ENCODE data around the gene TBL1X. TPM values are rescaled to one million over a fixed set of nuclear protein-coding genes. Genes with fewer than 3 reads are reported as not detected.

The TBL1X gene
- total RNA-seq, 6 experiments from 2014 or later: 34.4 to 53.2 (median 44.9) TPM

- DNase-seq: peak; percentile 0
- H3K9me3 Mint-ChIP-seq: no peaks in the 10 kb centered on the region
- peaks cover 24% of the 10 kb centered on the region for H3K36me3 Mint-ChIP-seq (ENCODE audit: low read depth)
- peaks cover 1% of the 10 kb centered on the region; the same call in 1 of the 2 replicates for H3K27me3 Mint-ChIP-seq (ENCODE audit: insufficient read depth)
- TF ChIP-seq CTCF (IDR thresholded peaks at IDR 0.05): no peak
- H3K4me3 Mint-ChIP-seq: 0 out of 2 replicates have a peak overlapping the region, but pooled peaks have one; percentile 15
- H3K4me1 Mint-ChIP-seq (ENCODE audit: low read depth): peaks cover 55% of the 10 kb centered on the region
- peak overlapping the region; percentile 78 for H3K27ac Mint-ChIP-seq
Measured at GRCh38 chrX:9670136-9670814, 205.4 kb downstream of the TBL1X start.

GRCh38 chrX:9671998-9672397 is 207.1 kb downstream of the TBL1X start:
- no peak for DNase-seq
- no peak for TF ChIP-seq CTCF (IDR thresholded peaks at IDR 0.05)
- Mint-ChIP-seq H3K27ac (peak overlapping the region; percentile 33; the same call in 1 of the 2 replicates), H3K9me3 (no peaks in the 10 kb centered on the region), H3K4me3 (no peak overlapping the region), H3K36me3 (ENCODE audit: low read depth) (peaks cover 27% of the 10 kb centered on the region), H3K4me1 (ENCODE audit: low read depth) (peaks cover 68% of the 10 kb centered on the region), H3K27me3 (ENCODE audit: insufficient read depth) (peaks cover 1% of the 10 kb centered on the region; the same call in 1 of the 2 replicates)

- Mint-ChIP-seq H3K36me3 (ENCODE audit: low read depth) (peaks cover 39% of the 10 kb centered on the region), H3K4me1 (ENCODE audit: low read depth) (peaks cover 45% of the 10 kb centered on the region), H3K9me3 (no peaks in the 10 kb centered on the region), H3K27me3 (ENCODE audit: insufficient read depth) (peaks cover 1% of the 10 kb centered on the region; the same call in 1 of the 2 replicates), H3K4me3 (peak overlapping the region; percentile 36; the same call in 1 of the 2 replicates), H3K27ac (peak overlapping the region; percentile 70; the same call in 1 of the 2 replicates)
- DNase-seq: no peak
- no peak for TF ChIP-seq CTCF (IDR thresholded peaks at IDR 0.05)
Measured at GRCh38 chrX:9676306-9676705, 211.4 kb downstream of the TBL1X start.

- no peak for DNase-seq
- no peak for TF ChIP-seq CTCF (IDR thresholded peaks at IDR 0.05)
- peaks cover 49% of the 10 kb centered on the region for H3K4me1 Mint-ChIP-seq (ENCODE audit: low read depth)
- H3K9me3 Mint-ChIP-seq: no peaks in the 10 kb centered on the region
- H3K36me3 Mint-ChIP-seq (ENCODE audit: low read depth): peaks cover 40% of the 10 kb centered on the region
- peaks cover 1% of the 10 kb centered on the region; the same call in 1 of the 2 replicates for H3K27me3 Mint-ChIP-seq (ENCODE audit: insufficient read depth)
- H3K4me3 Mint-ChIP-seq: peak overlapping the region; percentile 47
- peak overlapping the region; percentile 70; the same call in 1 of the 2 replicates for H3K27ac Mint-ChIP-seq
Measured at GRCh38 chrX:9676738-9677097, 211.9 kb downstream of the TBL1X start.

GRCh38 chrX:9677098-9677739 is 212.4 kb downstream of the TBL1X start:
- H3K4me3 Mint-ChIP-seq: peak overlapping the region; percentile 47
- TF ChIP-seq CTCF (IDR thresholded peaks at IDR 0.05): no peak
- no peak for DNase-seq

More at GRCh38 chrX:9677098-9677739, 212.4 kb downstream of the TBL1X start:
- H3K9me3 Mint-ChIP-seq: no peaks in the 10 kb centered on the region
- H3K36me3 Mint-ChIP-seq (ENCODE audit: low read depth): peaks cover 38% of the 10 kb centered on the region
- H3K4me1 Mint-ChIP-seq (ENCODE audit: low read depth): peaks cover 51% of the 10 kb centered on the region
- H3K27me3 Mint-ChIP-seq (ENCODE audit: insufficient read depth): peaks cover 1% of the 10 kb centered on the region; the same call in 1 of the 2 replicates
- peak overlapping the region; percentile 70; the same call in 1 of the 2 replicates for H3K27ac Mint-ChIP-seq
